HG03378 (cell line): ENCODE measurements around the gene MRFAP1L1.
"Not testable (repeated sequence)": the region's sequence is repeated elsewhere in the genome, so short reads cannot be mapped to it uniquely, and the experiment has no call there.

Experiments
- ATAC-seq: cut with Tn5 transposase; IDR thresholded peaks from one replicate; pipeline ENCODE4 v1.9.1; 2021; ENCODE audit warnings: mild to moderate bottlenecking, moderate library complexity; ENCODE audit not compliant: unreplicated experiment

The MRFAP1L1 gene

DNA sequence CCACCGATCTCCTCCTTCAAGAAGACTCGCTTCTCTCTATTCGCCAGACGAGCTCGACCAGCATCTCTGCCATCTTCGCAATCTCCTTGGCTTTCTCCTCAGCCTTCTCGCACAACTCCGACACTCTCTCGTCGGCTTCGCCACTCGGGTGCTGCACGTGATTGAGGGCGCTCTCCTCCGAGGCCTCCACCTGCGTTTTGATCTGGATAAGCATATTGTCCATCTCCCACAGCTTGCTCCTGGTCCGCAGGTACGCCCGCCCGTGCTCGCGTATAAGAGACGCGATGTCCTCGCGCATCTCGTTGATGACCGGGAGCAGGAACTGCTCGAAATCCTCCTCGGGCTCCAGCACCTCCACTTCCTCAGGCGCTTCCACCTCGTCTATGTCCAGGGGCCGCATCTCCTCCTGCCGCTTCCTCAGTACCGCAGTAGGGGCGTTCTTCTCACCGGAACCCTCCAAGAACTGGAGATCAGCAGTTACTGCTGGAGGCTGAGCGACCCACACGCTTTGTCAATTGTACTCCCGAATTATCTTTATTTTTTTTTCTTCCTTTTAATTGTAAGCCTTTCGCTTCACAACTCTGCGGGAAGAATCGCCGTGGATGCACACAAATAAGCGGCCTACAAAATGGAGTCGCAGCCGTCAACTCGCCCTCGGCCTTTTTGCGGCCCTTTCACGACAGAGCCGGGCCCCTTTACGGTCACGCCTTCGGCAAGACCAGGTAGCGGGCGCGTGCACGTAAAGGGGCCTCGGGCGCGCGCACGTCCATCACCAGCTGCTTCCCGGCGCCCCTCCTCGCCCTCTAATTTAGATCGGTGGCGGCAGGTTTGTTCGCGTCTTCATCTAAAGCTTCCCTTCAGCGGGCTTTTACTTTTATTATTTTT is at the start of gene MRFAP1L1:
MRFAP1L1 (minus strand) TSS at position 636 of the 885 bp plus-strand sequence; CDS start at position 400, 236 bp downstream.
- ATAC-seq = peak; percentile 48

- no peak for ATAC-seq
Observed at GRCh38 chr4:6758728-6759127, 49.1 kb upstream of the MRFAP1L1 start.

DNA sequence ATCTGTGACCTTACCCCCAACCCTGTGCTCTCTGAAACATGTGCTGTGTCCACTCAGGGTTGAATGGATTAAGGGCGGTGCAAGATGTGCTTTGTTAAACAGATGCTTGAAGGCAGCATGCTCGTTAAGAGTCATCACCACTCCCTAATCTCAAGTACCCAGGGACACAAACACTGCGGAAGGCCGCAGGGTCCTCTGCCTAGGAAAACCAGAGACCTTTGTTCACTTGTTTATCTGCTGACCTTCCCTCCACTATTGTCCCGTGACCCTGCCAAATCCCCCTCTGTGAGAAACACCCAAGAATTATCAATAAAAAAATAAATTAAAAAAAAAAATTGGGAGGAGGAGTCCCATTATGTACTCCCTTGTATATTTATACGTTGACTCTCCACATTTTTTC is 46.7 kb upstream of the MRFAP1L1 start:
- ATAC-seq = not testable (repeated sequence)

DNA sequence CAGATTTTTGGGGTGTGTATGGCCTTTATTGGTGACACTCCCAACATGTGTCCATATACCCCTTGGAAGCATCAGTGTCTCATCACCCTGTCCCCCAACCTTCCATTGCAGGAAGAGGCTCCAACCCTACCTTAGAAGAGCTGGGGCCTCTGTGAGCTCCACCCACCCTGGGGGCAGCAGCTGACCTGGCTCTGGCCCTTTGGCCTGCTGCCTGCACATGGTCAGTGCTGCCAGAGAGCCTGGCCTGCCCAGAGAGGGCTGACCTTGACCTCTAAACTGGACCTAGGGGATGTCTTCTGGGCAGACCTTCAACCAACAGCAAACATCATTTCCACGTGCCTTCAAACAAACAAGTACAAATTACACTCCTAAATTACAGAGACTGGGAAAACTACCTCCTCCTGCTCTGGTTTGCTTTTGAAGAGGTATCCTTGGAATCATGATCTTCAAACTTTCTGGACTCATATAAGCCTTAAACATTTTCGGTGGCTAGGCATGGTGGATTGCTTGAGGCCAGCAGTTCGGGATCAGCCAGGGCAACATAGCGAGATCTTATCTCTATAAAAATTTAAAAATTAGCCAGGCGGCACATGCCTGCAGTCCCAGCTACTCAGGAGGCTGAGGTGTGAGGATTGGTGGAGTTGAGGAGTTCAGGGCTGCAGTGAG is 45.6 kb upstream of the MRFAP1L1 start:
- ATAC-seq = no peak

DNA sequence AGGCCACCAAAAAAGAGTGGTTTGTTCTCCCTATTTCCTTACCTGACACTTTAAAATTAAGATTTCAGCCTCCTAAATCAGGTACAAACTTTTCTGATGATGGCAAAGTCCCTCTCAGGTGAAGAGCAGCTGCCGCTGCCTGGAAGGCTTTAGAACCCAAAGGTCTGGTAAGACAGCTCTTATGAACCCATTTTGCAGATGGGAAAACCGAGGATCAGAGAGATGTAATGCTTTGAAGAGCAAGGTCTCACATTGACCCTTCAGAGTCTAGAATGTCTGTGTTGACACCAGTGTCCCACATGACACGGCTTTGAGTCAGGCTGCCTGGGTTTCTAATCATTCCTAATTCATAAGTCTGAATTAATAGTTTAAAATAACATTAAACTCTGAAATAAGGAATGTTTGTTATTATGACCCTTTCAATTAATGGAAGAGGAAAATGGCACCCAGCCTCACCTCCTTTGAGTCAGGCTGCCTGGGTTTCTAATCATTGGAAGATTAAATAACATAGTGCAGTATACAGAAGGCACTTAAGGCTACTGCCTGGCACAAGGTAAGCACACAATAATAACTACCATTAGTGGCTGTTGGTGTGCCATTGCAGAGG is 44.9 kb upstream of the MRFAP1L1 start:
- no peak for ATAC-seq

- no peak for ATAC-seq
Observed at GRCh38 chr4:6753891-6754290, 44.2 kb upstream of the MRFAP1L1 start.

GRCh38 chr4:6753103-6753560 is 43.5 kb upstream of the MRFAP1L1 start:
- ATAC-seq = no peak

DNA sequence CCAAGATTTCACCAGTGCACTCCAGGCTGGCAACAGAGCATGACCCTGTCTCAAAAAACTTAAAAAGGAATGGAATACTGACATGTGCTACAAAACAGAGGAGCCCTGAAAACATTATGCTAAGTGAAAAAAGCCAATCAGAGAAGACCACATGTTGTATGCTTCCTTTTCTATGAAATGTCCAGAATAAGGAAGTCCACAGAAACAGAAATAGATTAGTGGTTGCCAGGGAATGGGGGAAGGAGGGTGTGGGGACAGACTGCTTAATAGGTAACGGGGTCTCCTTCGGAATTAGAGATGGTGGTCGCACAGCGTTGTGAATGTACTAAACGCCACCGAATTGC is 42.8 kb upstream of the MRFAP1L1 start:
- no peak for ATAC-seq

DNA sequence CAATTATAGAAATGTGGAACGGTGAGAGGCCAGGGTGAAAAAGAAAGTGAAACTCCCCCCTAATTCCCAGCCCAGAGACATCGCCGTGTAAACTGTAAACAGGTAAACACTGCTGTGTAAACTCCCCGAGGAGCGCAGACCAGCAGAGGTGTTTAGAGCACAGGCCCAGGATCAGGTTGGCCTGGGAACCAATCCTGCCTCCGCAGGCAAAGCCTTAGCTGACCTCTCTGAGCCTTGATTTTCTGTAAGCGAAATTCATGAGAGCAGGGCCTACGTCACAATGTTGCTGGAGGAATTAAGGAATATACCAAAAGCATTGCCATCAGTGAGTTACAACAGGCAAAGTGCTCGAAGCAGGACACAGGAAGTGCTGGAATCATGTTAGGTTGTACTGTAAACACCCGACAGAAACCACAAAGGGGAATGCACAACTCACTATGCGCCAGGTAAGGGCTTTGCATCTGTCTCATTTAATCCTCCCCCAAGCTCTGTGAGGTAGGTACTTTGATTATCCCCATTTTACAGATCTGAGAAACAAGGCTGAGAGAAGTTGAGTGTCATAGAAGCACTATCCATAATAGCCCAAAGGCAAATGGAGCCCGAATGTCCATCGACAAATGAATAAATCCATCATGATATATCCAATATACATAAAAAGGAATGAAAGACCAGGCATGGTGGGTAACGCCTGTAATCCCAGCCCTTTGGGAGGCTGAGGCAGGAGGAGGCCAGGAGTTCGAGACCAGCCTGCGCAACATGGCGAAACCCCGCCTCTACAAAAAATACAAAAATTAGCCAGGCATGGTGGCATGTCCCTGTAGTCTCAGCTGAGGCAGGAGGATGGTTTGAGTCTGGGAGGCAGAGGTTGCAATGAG is 42.2 kb upstream of the MRFAP1L1 start:
- no peak for ATAC-seq

DNA sequence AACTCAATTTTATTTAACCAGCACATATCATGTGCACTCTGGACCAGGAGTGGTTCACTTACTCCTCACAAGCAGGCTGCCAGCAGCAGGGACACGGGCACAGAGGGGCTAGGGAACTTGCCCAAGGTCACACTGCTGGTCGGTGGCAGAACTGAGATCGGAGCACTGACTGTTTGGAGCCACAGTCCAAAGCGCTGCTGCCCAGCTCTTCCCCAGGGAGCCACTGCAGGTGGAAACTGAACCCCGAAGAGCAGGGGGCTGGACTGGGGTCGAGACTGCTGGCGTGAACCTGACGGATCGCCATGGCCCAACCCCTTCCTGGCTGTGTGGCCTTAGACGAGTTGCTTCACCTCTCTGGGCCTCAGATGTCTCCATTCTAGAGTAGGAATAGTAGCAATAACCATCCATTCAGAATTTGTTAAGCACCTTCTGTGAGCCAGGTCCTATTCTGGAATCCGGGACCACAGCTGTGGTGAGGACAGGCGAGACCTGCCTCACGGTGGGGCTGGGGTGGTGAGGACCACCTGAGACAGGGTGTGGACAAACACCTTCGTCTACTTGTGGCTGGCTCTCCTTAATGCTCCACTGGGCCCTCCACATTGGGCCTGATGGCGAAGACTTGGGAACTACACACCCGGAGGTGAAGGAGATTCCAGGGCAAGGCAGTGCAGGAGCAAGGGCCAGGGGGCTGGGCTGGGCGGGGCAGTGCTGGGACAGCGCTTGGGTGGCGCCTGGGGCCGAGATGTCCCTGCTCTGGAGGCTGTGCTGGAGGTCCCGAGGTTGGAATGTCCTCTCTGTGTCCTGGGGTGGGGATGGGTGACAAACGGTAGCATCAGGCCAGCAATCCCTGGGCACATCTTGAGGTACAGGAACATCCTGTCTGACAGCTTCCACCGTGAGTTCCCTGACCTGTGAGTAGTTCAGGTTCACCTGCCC is 40.9 kb upstream of the MRFAP1L1 start:
- no peak for ATAC-seq

DNA sequence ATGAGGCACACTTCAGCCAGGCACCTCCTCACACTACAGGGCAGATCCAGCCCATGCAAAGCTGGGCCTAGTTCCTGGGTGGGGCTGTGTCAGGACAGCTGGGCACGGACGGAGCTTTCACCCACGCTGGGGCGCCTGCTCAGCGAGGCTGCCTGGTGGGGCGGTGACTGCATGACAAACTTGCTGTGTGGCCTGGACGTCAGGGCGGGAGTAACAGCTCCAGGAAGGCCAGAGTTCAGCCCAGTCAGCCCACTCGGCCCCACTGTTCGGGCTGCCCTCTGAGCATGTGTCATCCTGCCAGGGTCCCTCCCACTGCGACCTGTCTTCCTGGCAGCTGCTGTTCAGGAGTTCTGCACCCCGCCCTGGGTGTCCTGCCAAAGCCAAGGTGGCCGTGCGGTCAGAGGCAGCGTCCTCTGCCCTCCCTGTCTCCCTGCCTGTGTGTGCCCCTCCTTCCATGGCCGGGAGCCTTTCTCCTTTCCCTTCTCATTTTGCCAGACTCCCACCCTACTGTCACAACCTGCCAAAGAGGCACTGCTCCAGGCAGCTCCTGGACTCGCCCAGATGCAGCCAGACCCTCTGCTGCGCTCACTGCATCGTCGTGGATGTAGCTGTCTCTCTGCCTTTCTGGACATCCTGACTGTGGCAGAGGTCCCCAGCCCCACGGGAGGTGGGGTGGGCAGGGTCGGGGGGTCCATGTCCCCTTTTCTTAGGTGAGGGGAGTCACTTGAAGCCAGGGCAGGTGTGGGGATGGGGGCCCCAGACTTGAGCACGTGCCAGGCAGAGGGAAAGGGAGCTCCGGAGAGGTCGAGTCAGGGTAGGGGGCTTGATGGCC is 39.9 kb upstream of the MRFAP1L1 start:
- no peak for ATAC-seq

GRCh38 chr4:6748286-6748685 is 38.6 kb upstream of the MRFAP1L1 start:
- ATAC-seq = no peak

GRCh38 chr4:6747294-6748051 is 37.8 kb upstream of the MRFAP1L1 start:
- ATAC-seq = no peak

GRCh38 chr4:6746721-6747293 is 37.1 kb upstream of the MRFAP1L1 start:
- no peak for ATAC-seq

DNA sequence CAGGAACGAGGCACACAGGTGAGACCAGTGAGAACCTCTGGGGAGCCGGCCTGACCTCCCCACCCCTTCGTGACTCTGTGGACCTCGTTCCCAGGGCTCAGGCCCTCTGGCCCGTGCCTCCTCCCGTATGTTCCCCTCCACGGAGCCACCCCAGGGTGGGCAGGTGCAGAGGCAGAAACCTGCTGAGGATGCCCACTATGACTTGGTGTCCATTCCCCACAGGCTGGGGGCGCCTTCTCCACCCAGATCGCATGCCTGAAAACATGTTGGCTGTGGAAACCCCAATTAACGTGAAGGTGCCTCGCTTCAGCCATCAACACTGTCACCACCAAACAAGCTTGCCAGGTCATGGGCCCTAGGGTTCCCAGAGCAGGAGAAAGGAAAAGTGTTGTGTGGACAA is 33.3 kb upstream of the MRFAP1L1 start:
- ATAC-seq = no peak

GRCh38 chr4:6742507-6742906 is 32.8 kb upstream of the MRFAP1L1 start:
- no peak for ATAC-seq

DNA sequence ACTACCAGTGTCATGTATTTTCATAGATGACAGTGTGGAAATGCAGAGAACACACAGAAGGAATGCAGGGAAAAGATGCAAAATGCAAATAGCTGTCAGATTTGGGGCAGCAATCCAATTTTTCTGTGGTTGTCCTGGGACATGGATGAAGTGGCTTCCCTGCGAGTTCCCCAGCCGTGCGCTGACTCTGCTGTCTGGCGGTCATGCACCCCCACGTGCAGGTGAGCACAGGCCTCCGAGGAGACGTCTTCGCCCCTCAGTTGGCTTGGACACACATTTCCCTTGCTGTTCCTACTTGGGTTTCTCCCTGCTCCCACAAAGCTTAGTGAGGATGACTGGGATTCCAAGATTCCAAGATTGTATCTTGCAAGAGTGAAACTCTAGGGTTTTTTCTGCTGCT is 30.7 kb upstream of the MRFAP1L1 start:
- no peak for ATAC-seq

- ATAC-seq = no peak
Observed at GRCh38 chr4:6739920-6740319, 30.3 kb upstream of the MRFAP1L1 start.
